Liver (tissue), 9 donors: ENCODE measurements around the gene FAM13A. TPM values are rescaled to one million over a fixed set of nuclear protein-coding genes. Genes with fewer than 3 reads are reported as not detected.

Experiments
- DNase-seq: peaks from one replicate; pipeline ENCODE4 v3.0.0-alpha.2; 2017; ENCODE audit warnings: low spot score
- H3K27ac ChIP-seq, 2 donors: one replicate each; pipeline ENCODE4 v1.7.0; 2013; ENCODE audit warnings: inconsistent platforms in 2 of 2, low read length in 2 of 2, control low read depth in 1 of 2, low read depth in 1 of 2, mild to moderate bottlenecking in 1 of 2
- H3K27me3 ChIP-seq, 4 donors: one replicate each; pipeline versions ENCODE4 v1.6.1 to v1.7.0; 2013; ENCODE audit warnings: low read length in 3 of 4, inconsistent platforms in 1 of 4, mild to moderate bottlenecking in 1 of 4, moderate library complexity in 1 of 4; ENCODE audit not compliant: control insufficient read depth in 4 of 4, insufficient read depth in 4 of 4
- H3K36me3 ChIP-seq, 4 donors: one replicate each; pipeline versions ENCODE4 v1.6.1 to v1.7.0; 2013; ENCODE audit warnings: low read length in 3 of 4, mild to moderate bottlenecking in 3 of 4, low read depth in 1 of 4, moderate library complexity in 1 of 4; ENCODE audit not compliant: control insufficient read depth in 4 of 4, insufficient read depth in 3 of 4
- H3K4me1 ChIP-seq, 4 donors: one replicate each; pipeline versions ENCODE4 v1.6.1 to v1.7.0; 2013; ENCODE audit warnings: low read length in 3 of 4, mild to moderate bottlenecking in 3 of 4, moderate library complexity in 1 of 4; ENCODE audit not compliant: control insufficient read depth in 4 of 4, insufficient read depth in 4 of 4
- H3K4me3 ChIP-seq, 3 donors: one replicate each; pipeline versions ENCODE4 v1.6.1 to v1.7.0; 2013; ENCODE audit warnings: low read length in 3 of 3, control low read depth in 1 of 3, low read depth in 1 of 3, mild to moderate bottlenecking in 1 of 3
- H3K9ac ChIP-seq, 2 donors: one replicate each; pipeline ENCODE4 v1.7.0; 2013; ENCODE audit warnings: low read length in 2 of 2, mild to moderate bottlenecking in 2 of 2, moderate library complexity in 2 of 2, control low read depth in 1 of 2, low read depth in 1 of 2
- H3K9me3 ChIP-seq, 4 donors: one replicate each; pipeline versions ENCODE4 v1.6.1 to v1.7.0; 2013; ENCODE audit warnings: low read length in 3 of 4; ENCODE audit not compliant: control insufficient read depth in 4 of 4
- EGR1 ChIP-seq, 2 donors: IDR thresholded peaks; 2 replicates each; pipeline ENCODE4 v1.6.1; 2016 to 2018; ENCODE audit warnings: antibody characterized with exemption in 2 of 2, low read depth in 2 of 2
- FOXA1 ChIP-seq: IDR thresholded peaks from 2 replicates; pipeline ENCODE4 v1.6.1; 2016; ENCODE audit warnings: antibody characterized with exemption
- FOXA2 ChIP-seq: IDR thresholded peaks from 2 replicates; pipeline ENCODE4 v1.6.1; 2016; ENCODE audit warnings: antibody characterized with exemption
- HNF4A ChIP-seq, 2 donors: conservative IDR thresholded peaks; 2 replicates each; pipeline ENCODE4 v1.6.1; 2016; ENCODE audit warnings: antibody characterized with exemption in 2 of 2, mild to moderate bottlenecking in 2 of 2
- HNF4G ChIP-seq: IDR thresholded peaks from 2 replicates; pipeline ENCODE4 v1.6.1; 2016; ENCODE audit warnings: antibody characterized with exemption
- JUND ChIP-seq, 2 donors: IDR thresholded peaks; 2 replicates each; pipeline ENCODE4 v1.6.1; 2016; ENCODE audit warnings: antibody characterized with exemption in 2 of 2
- NR2F2 ChIP-seq: IDR thresholded peaks from 2 replicates; pipeline ENCODE4 v1.6.1; 2016; ENCODE audit warnings: antibody characterized with exemption
- RXRA ChIP-seq, 2 donors: IDR thresholded peaks; 2 replicates each; pipeline ENCODE4 v1.6.1; 2017 to 2018; ENCODE audit warnings: antibody characterized with exemption in 2 of 2, mild to moderate bottlenecking in 1 of 2
- SP1 ChIP-seq: IDR thresholded peaks from 2 replicates; pipeline ENCODE4 v1.6.1; 2018; ENCODE audit warnings: antibody characterized with exemption, mild to moderate bottlenecking
- WGBS: extraction: QIAGEN DNeasy Blood & Tissue Kit; methylation state at CpG from one replicate; pipeline ENCODE4 v1.1.7; 2013; 5-methylcytosine and 5-hydroxymethylcytosine counted together
- polyA plus RNA-seq, 2 donors: library from polyadenylated mRNA; stranded (reverse) in 1 of 2; unstranded in 1 of 2; fragments of 200-250 nt in 1 of 2; fragments of >200 nt in 1 of 2; fragmentation: Nextera tagmentation in 1 of 2; extraction: Ambion mirVana in 1 of 2; gene quantifications; one replicate each; pipeline versions ENCODE4 v1.2.1 to v1.2.3, GENCODE V29; 2013 to 2015
- total RNA-seq, 2 donors: library from RNA; depleted of rRNA; stranded (reverse); fragments of >200 nt; gene quantifications; one replicate each; pipeline ENCODE4 v1.2.3, GENCODE V29; 2014
- TF ChIP-seq, protein P1 (sequence below): IDR thresholded peaks from 2 replicates; pipeline ENCODE4 v1.6.1; 2016; ENCODE audit warnings: antibody characterized with exemption, mild to moderate bottlenecking
- TF ChIP-seq, protein P2 (sequence below): fragments of 150-350 bp; IDR thresholded peaks from 2 replicates; pipeline ENCODE4 v1.5.1; 2017; ENCODE audit warnings: improper control_type of control experiment, low read depth, low read length; ENCODE audit not compliant: missing input control
- TF ChIP-seq, protein P3 (sequence below): IDR thresholded peaks from 2 replicates; pipeline ENCODE4 v1.6.1; 2016; ENCODE audit warnings: antibody characterized with exemption
- TF ChIP-seq, protein P4 (sequence below): IDR thresholded peaks from 2 replicates; pipeline ENCODE4 v1.6.1; 2016; ENCODE audit warnings: antibody characterized with exemption
- donor health status: healthy.
- donor health status: healthy.
- donor health status: healthy.
- donor health status: healthy.
- donor health status: healthy.

FAM13A gene
- total and polyA plus RNA-seq, 4 donors: 14.9 to 52.9 (median 27.6) TPM

DNA sequence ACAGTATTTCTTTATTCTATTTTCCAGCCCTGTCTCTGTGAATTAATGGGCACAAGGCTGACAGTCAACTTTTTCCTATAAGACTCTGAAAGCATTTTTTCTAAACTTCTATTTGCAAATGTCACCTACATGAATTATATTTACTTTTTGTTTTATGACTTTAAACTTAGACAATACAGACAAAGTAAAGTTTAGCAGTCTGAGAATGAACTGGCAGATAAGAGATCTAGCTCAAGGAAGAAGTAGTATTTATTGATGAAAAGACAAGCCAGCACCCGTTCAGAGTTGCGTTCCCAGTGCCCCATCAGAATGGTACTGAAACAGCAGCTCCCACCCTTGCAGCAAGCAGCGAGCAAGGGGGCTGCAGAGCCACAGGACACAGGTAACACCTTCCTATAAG is 148.5 kb downstream of the FAM13A start:
- WGBS: 77% methylated on average over 3 of the region's 3 CpGs
- H3K9ac ChIP-seq: no peak overlapping the region
- no peak overlapping the region for H3K4me3 ChIP-seq
- H3K4me1 ChIP-seq: no peaks in the 10 kb centered on the region
- TF ChIP-seq FOXA2: no peak
- no peaks in the 10 kb centered on the region for H3K27me3 ChIP-seq
- no peaks in the 10 kb centered on the region for H3K9me3 ChIP-seq
- H3K36me3 ChIP-seq: no peaks in the 10 kb centered on the region
- DNase-seq: no peak
- no peak overlapping the region for H3K27ac ChIP-seq

DNA sequence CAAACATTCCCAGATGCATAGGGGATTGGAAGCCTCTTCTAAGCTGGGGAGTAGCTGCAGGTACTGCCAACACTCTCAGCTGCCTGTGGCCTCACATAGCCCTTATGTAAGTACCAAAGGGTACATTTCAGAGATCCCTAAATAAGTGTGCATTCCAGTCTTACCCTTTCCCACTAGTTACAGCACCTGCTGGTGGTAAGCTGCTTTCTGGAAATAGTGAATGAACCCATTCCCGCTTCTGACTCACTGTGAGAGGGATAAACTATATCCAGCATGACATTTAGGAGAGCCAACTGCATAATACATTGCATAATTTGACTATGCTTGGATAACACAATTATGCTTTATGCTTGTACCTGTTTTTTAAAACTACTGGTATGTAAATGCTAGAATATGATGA is 149.0 kb downstream of the FAM13A start:
- no peak overlapping the region for H3K27ac ChIP-seq
- no peaks in the 10 kb centered on the region for H3K9me3 ChIP-seq
- no peaks in the 10 kb centered on the region for H3K36me3 ChIP-seq
- H3K4me3 ChIP-seq: no peak overlapping the region
- H3K9ac ChIP-seq: no peak overlapping the region
- TF ChIP-seq HNF4A (conservative IDR thresholded peaks at IDR 0.05) (no peak), FOXA2 (no peak), SP1 (no peak), HNF4G (no peak), NR2F2 (no peak), EGR1 (IDR thresholded peaks at IDR 0.05; ENCODE audit: low read depth in 2 of 2) (no peak), FOXA1 (no peak), RXRA (IDR thresholded peaks at IDR 0.05) (no peak), JUND (IDR thresholded peaks at IDR 0.05) (no peak)
- TF ChIP-seq, protein P1, sequence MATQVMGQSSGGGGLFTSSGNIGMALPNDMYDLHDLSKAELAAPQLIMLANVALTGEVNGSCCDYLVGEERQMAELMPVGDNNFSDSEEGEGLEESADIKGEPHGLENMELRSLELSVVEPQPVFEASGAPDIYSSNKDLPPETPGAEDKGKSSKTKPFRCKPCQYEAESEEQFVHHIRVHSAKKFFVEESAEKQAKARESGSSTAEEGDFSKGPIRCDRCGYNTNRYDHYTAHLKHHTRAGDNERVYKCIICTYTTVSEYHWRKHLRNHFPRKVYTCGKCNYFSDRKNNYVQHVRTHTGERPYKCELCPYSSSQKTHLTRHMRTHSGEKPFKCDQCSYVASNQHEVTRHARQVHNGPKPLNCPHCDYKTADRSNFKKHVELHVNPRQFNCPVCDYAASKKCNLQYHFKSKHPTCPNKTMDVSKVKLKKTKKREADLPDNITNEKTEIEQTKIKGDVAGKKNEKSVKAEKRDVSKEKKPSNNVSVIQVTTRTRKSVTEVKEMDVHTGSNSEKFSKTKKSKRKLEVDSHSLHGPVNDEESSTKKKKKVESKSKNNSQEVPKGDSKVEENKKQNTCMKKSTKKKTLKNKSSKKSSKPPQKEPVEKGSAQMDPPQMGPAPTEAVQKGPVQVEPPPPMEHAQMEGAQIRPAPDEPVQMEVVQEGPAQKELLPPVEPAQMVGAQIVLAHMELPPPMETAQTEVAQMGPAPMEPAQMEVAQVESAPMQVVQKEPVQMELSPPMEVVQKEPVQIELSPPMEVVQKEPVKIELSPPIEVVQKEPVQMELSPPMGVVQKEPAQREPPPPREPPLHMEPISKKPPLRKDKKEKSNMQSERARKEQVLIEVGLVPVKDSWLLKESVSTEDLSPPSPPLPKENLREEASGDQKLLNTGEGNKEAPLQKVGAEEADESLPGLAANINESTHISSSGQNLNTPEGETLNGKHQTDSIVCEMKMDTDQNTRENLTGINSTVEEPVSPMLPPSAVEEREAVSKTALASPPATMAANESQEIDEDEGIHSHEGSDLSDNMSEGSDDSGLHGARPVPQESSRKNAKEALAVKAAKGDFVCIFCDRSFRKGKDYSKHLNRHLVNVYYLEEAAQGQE: no peak
- TF ChIP-seq, protein P2, sequence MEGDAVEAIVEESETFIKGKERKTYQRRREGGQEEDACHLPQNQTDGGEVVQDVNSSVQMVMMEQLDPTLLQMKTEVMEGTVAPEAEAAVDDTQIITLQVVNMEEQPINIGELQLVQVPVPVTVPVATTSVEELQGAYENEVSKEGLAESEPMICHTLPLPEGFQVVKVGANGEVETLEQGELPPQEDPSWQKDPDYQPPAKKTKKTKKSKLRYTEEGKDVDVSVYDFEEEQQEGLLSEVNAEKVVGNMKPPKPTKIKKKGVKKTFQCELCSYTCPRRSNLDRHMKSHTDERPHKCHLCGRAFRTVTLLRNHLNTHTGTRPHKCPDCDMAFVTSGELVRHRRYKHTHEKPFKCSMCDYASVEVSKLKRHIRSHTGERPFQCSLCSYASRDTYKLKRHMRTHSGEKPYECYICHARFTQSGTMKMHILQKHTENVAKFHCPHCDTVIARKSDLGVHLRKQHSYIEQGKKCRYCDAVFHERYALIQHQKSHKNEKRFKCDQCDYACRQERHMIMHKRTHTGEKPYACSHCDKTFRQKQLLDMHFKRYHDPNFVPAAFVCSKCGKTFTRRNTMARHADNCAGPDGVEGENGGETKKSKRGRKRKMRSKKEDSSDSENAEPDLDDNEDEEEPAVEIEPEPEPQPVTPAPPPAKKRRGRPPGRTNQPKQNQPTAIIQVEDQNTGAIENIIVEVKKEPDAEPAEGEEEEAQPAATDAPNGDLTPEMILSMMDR: no peak
- TF ChIP-seq, protein P3, sequence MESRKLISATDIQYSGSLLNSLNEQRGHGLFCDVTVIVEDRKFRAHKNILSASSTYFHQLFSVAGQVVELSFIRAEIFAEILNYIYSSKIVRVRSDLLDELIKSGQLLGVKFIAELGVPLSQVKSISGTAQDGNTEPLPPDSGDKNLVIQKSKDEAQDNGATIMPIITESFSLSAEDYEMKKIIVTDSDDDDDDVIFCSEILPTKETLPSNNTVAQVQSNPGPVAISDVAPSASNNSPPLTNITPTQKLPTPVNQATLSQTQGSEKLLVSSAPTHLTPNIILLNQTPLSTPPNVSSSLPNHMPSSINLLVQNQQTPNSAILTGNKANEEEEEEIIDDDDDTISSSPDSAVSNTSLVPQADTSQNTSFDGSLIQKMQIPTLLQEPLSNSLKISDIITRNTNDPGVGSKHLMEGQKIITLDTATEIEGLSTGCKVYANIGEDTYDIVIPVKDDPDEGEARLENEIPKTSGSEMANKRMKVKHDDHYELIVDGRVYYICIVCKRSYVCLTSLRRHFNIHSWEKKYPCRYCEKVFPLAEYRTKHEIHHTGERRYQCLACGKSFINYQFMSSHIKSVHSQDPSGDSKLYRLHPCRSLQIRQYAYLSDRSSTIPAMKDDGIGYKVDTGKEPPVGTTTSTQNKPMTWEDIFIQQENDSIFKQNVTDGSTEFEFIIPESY: no peak
- TF ChIP-seq, protein P4, sequence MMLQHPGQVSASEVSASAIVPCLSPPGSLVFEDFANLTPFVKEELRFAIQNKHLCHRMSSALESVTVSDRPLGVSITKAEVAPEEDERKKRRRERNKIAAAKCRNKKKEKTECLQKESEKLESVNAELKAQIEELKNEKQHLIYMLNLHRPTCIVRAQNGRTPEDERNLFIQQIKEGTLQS: no peak
- no peaks in the 10 kb centered on the region for H3K4me1 ChIP-seq
- no peak for DNase-seq
- WGBS: 94% methylated on average over 1 of the region's 1 CpG
- H3K27me3 ChIP-seq: no peaks in the 10 kb centered on the region
